H1 (cell line): ENCODE measurements around the gene ARL10. TPM values are rescaled to one million over a fixed set of nuclear protein-coding genes. Genes with fewer than 3 reads are reported as not detected.

Source experiments
- CTCF ChIA-PET: fragments of 300-600 bp; sonication (Branson Sonifier 250); formaldehyde crosslinking; loops from one replicate; lab custom pipeline; 2021; ENCODE audit not compliant: partially characterized antibody; lab: Charles Lee
- POLR2A ChIA-PET: fragments of 300-600 bp; sonication (Branson Sonifier 250); formaldehyde crosslinking; loops from one replicate; lab custom pipeline; 2021; ENCODE audit warnings: inconsistent platforms; ENCODE audit not compliant: partially characterized antibody; lab: Charles Lee
- DNase-seq, 2 experiments: peaks; one replicate each; pipeline versions ENCODE4 v3.0.0 to v3.0.0-alpha.2; 2010 to 2022; ENCODE audit warnings: low spot score in 2 of 2, low read depth in 1 of 2, mixed read lengths in 1 of 2
- FAIRE-seq: peaks from 2 replicates; lab custom pipeline; 2011; peaks lifted over from hg19 to GRCh38; lab: Jason Lieb, UNC
- H2AFZ ChIP-seq: 2 replicates; pipeline ENCODE4 v1.8.1; 2012; ENCODE audit warnings: low read length, inconsistent platforms
- H2AK5ac ChIP-seq: 2 replicates; pipeline ENCODE4 v1.6.1; 2013; ENCODE audit warnings: low read depth, low read length
- H2BK120ac ChIP-seq: replicated peaks from 2 replicates; pipeline ENCODE3; 2013; ENCODE audit warnings: low read depth, low read length, inconsistent platforms
- H2BK12ac ChIP-seq: 2 replicates; pipeline ENCODE4 v1.6.1; 2013; ENCODE audit warnings: low read depth, low read length
- H2BK15ac ChIP-seq: 2 replicates; pipeline ENCODE4 v1.6.1; 2013; ENCODE audit warnings: low read length
- H2BK20ac ChIP-seq: 2 replicates; pipeline ENCODE4 v1.6.1; 2013; ENCODE audit warnings: low read length
- H2BK5ac ChIP-seq: 2 replicates; pipeline ENCODE4 v1.6.1; 2013; ENCODE audit warnings: low read depth, low read length
- H3K14ac ChIP-seq: 2 replicates; pipeline ENCODE4 v1.6.1; 2013; ENCODE audit warnings: inconsistent platforms; ENCODE audit not compliant: insufficient read length
- H3K18ac ChIP-seq: 2 replicates; pipeline ENCODE4 v1.6.1; 2013; ENCODE audit warnings: low read length; ENCODE audit errors: extremely low read depth
- H3K23ac ChIP-seq: 2 replicates; pipeline ENCODE4 v1.6.1; 2013; ENCODE audit warnings: inconsistent platforms; ENCODE audit not compliant: insufficient read length
- H3K23me2 ChIP-seq: 2 replicates; pipeline ENCODE4 v1.6.1; 2013; ENCODE audit warnings: low read depth, low read length
- H3K27ac ChIP-seq: 2 replicates; pipeline ENCODE4 v1.6.1; 2011; ENCODE audit warnings: low read depth, low read length, inconsistent platforms
- H3K27me3 ChIP-seq, 4 experiments: replicated peaks in 1 of 4; 1 replicate in 1 of 4; 2 replicates in 3 of 4; pipeline versions ENCODE4 v1.6.1 to v1.8.1; 2011 to 2013; ENCODE audit warnings: low read length in 3 of 4, mild to moderate bottlenecking in 3 of 4, inconsistent platforms in 2 of 4, mixed read lengths in 2 of 4, moderate library complexity in 1 of 4; ENCODE audit not compliant: control insufficient read depth in 3 of 4, insufficient read depth in 3 of 4; ENCODE audit errors: extremely low read depth in 1 of 4
- H3K36me3 ChIP-seq, 4 experiments: 2 replicates each; pipeline versions ENCODE4 v1.6.1 to v1.8.1; 2011 to 2013; ENCODE audit warnings: mild to moderate bottlenecking in 4 of 4, low read length in 3 of 4, moderate library complexity in 2 of 4, control low read depth in 1 of 4, inconsistent platforms in 1 of 4; ENCODE audit not compliant: insufficient read depth in 4 of 4, control insufficient read depth in 2 of 4
- H3K4ac ChIP-seq: replicated peaks from 2 replicates; pipeline ENCODE3; 2013; ENCODE audit warnings: low read length, low read depth, mixed read lengths, inconsistent platforms; ENCODE audit not compliant: insufficient read length
- H3K4me1 ChIP-seq, 4 experiments: replicated peaks in 1 of 4; 1 replicate in 1 of 4; 2 replicates in 3 of 4; pipeline versions ENCODE4 v1.6.1 to v1.8.1; 2011 to 2013; ENCODE audit warnings: low read length in 3 of 4, inconsistent platforms in 2 of 4, mixed read lengths in 1 of 4; ENCODE audit not compliant: insufficient read depth in 4 of 4, control insufficient read depth in 3 of 4
- H3K4me2 ChIP-seq, 2 experiments: 2 replicates each; pipeline versions ENCODE4 v1.6.1 to v1.8.1; 2011 to 2013; ENCODE audit warnings: low read depth in 2 of 2, low read length in 2 of 2, control low read depth in 1 of 2, inconsistent platforms in 1 of 2, mild to moderate bottlenecking in 1 of 2; ENCODE audit not compliant: insufficient read depth in 1 of 2
- H3K4me3 ChIP-seq, 4 experiments: fragments of 200-600, 300-600 bp in 1 of 4; sonication (generic), shearing (Covaris generic), sonication (Bioruptor Twin) in 1 of 4; 2 replicates each; pipeline versions ENCODE4 v1.5.1 to v1.8.1; 2011 to 2016; ENCODE audit warnings: low read length in 4 of 4, low read depth in 3 of 4, control low read depth in 2 of 4, inconsistent platforms in 2 of 4, mild to moderate bottlenecking in 2 of 4, mixed read lengths in 1 of 4, moderate library complexity in 1 of 4; ENCODE audit not compliant: insufficient read depth in 2 of 4; ENCODE audit errors: extremely low read depth in 1 of 4
- H3K56ac ChIP-seq: replicated peaks from 2 replicates; pipeline ENCODE3; 2013; ENCODE audit warnings: low read depth, mild to moderate bottlenecking, mixed read lengths, low read length, inconsistent platforms; ENCODE audit not compliant: insufficient read length
- H3K79me1 ChIP-seq: 2 replicates; pipeline ENCODE4 v1.6.1; 2013; ENCODE audit warnings: low read depth, low read length, control low read depth
- H3K79me2 ChIP-seq, 2 experiments: 2 replicates each; pipeline versions ENCODE4 v1.6.1 to v1.8.1; 2012 to 2013; ENCODE audit warnings: low read length in 2 of 2, mild to moderate bottlenecking in 2 of 2, inconsistent platforms in 1 of 2; ENCODE audit not compliant: insufficient read depth in 2 of 2, control insufficient read depth in 1 of 2
- H3K9ac ChIP-seq, 4 experiments: replicated peaks in 1 of 4; 1 replicate in 1 of 4; 2 replicates in 3 of 4; pipeline versions ENCODE4 v1.6.1 to v1.8.1; 2011 to 2013; ENCODE audit warnings: low read depth in 3 of 4, low read length in 3 of 4, control low read depth in 2 of 4, mild to moderate bottlenecking in 2 of 4, moderate library complexity in 2 of 4, inconsistent platforms in 1 of 4; ENCODE audit errors: extremely low read depth in 1 of 4
- H3K9me3 ChIP-seq, 2 experiments: 2 replicates each; pipeline versions ENCODE4 v1.6.1 to v1.8.1; 2012 to 2013; ENCODE audit warnings: mild to moderate bottlenecking in 2 of 2, moderate library complexity in 2 of 2, control low read depth in 1 of 2, inconsistent platforms in 1 of 2, low read depth in 1 of 2, low read length in 1 of 2, mixed read lengths in 1 of 2; ENCODE audit not compliant: insufficient read depth in 2 of 2
- H4K20me1 ChIP-seq, 2 experiments: replicated peaks in 1 of 2; 2 replicates each; pipeline versions ENCODE3 to v1.8.1; 2011 to 2013; ENCODE audit warnings: inconsistent platforms in 2 of 2, low read length in 2 of 2, mild to moderate bottlenecking in 1 of 2; ENCODE audit not compliant: insufficient read depth in 2 of 2, control insufficient read depth in 1 of 2
- H4K5ac ChIP-seq: 2 replicates; pipeline ENCODE4 v1.6.1; 2013; ENCODE audit warnings: low read length, low read depth, mixed read lengths, inconsistent platforms; ENCODE audit not compliant: insufficient read length
- H4K8ac ChIP-seq: 2 replicates; pipeline ENCODE4 v1.8.0; 2013; ENCODE audit warnings: mild to moderate bottlenecking, moderate library complexity, low read length, inconsistent platforms; ENCODE audit not compliant: insufficient read depth; ENCODE audit errors: extremely low read depth
- H4K91ac ChIP-seq: replicated peaks from 2 replicates; pipeline ENCODE3; 2013; ENCODE audit warnings: low read length, mixed read lengths, inconsistent platforms; ENCODE audit not compliant: insufficient read length
- EGR1 ChIP-seq: IDR thresholded peaks from 2 replicates; pipeline ENCODE4 v1.6.1; 2011; ENCODE audit warnings: low read depth, low read length, borderline replicate concordance
- PHF8 ChIP-seq: fragments of 200-600 bp; sonication (generic); conservative IDR thresholded peaks from 2 replicates; pipeline ENCODE4 v1.7.1; 2012; ENCODE audit warnings: low read depth, mild to moderate bottlenecking, inconsistent platforms, low read length, moderate library complexity
- RAD21 ChIP-seq, 2 experiments: IDR thresholded peaks in 1 of 2; conservative IDR thresholded peaks in 1 of 2; 2 replicates each; pipeline ENCODE4 v1.6.1; 2011; ENCODE audit warnings: low read depth in 2 of 2, low read length in 2 of 2, improper control_type of control experiment in 1 of 2, inconsistent platforms in 1 of 2, mild to moderate bottlenecking in 1 of 2, moderate library complexity in 1 of 2
- TAF1 ChIP-seq: IDR thresholded peaks from 2 replicates; pipeline ENCODE4 v1.6.1; 2011; ENCODE audit warnings: mild to moderate bottlenecking, low read depth, low read length
- WGBS, 2 experiments: shearing (Covaris generic) in 1 of 2; methylation state at CpG; one replicate each; pipeline versions ENCODE4 v1.1.6 to v1.1.7; 2013 to 2015; ENCODE audit warnings: low lambda C conversion rate in 2 of 2, mixed read lengths in 2 of 2, inconsistent platforms in 1 of 2, low coverage in 1 of 2, missing lambda C conversion rate in 1 of 2; ENCODE audit not compliant: insufficient replicate concordance in 2 of 2, insufficient coverage in 1 of 2, insufficient read length in 1 of 2; ENCODE audit errors: extremely low coverage in 1 of 2, missing lambda C conversion rate in 1 of 2; 5-methylcytosine and 5-hydroxymethylcytosine counted together
- polyA plus RNA-seq, 7 experiments: library from polyadenylated mRNA; depleted of rRNA in 3 of 7; stranded (reverse) in 5 of 7; unstranded in 2 of 7; fragments of >200 nt in 5 of 7; fragments of 200-250 nt in 2 of 7; gene quantifications; 1 replicate in 5 of 7; 2 replicates in 1 of 7; 4 replicates in 1 of 7; pipeline versions ENCODE4 v1.2.1 to v1.2.3, GENCODE V29; 2011 to 2013; ENCODE audit warnings: missing spikeins in 2 of 7, mixed read lengths in 2 of 7
- total RNA-seq: library from RNA; stranded (reverse); fragmentation: NEBNext Ultra II Directional; extraction: Animal tissue kit (Norgen Biotek cat#: 25700); gene quantifications from 2 replicates; pipeline ENCODE4 v1.2.1, GENCODE V29; 2021
- TF ChIP-seq, protein P1 (sequence below), 3 experiments: IDR thresholded peaks; 1 replicate in 2 of 3; 2 replicates in 1 of 3; pipeline versions ENCODE4 v1.5.1 to v1.6.1; 2011; ENCODE audit warnings: low read length in 3 of 3, mild to moderate bottlenecking in 3 of 3, inconsistent platforms in 2 of 3, low read depth in 1 of 3, moderate library complexity in 1 of 3; ENCODE audit not compliant: insufficient read depth in 1 of 3; ENCODE audit errors: control extremely low read depth in 1 of 3

The ARL10 gene
- total and polyA plus RNA-seq, 2 of the 8 experiments (the other 6 are each of a cell fraction or from before 2014, with no cell fraction given): 3.1 to 7.4 TPM

DNA sequence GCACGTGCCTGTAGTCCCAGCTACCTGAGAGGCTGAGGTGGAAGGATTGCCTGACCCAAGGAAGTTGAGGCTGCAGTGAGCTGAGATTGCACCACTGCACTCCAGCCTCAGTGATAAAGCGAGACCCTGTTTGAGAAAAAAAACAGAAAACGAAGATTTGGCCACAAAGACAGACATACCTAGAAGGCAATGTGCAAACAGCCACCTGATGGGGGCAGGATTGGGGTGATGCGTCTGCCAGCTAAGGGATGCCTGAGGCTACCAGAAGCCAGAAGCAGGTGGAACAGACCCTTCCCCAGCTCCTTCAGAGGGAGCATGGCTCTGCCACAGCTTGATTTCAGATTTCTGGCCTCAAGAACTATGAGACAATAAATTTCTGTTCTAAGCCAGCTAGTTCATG is 26.2 kb downstream of the ARL10 start:
- H4K20me1 ChIP-seq: peaks cover 0 to 1% of the 10 kb centered on the region in 2 experiments
- ChIA-PET CTCF (interaction anchor here (0.5 to 7.9 kb wide), 7 partner anchors 9 to 140 kb away, joined by 3 to 83 read pairs (median 3); partner anchors contain the start of gene FAF2), POLR2A (interaction anchor here (0.8 to 10.2 kb wide), 7 partner anchors 9 to 147 kb away, joined by 3 to 57 read pairs (median 3); partner anchors contain the start of genes FAF2 and KIAA1191)
- no peak overlapping the region for H4K8ac ChIP-seq
- no peak overlapping the region for H2BK12ac ChIP-seq
- H2BK120ac ChIP-seq: no peak overlapping the region
- H3K9ac ChIP-seq: no peak overlapping the region
- no peak overlapping the region for H2BK20ac ChIP-seq
- no peak overlapping the region for H2BK15ac ChIP-seq
- H3K4me2 ChIP-seq: no peak overlapping the region
- H2AFZ ChIP-seq: no peak overlapping the region
- H2AK5ac ChIP-seq: no peak overlapping the region
- H3K27me3 ChIP-seq: no peaks in the 10 kb centered on the region
- H3K18ac ChIP-seq: no peak overlapping the region
- H3K9me3 ChIP-seq: no peaks in the 10 kb centered on the region
- DNase-seq: no peak
- no peak overlapping the region for H3K27ac ChIP-seq
- no peak overlapping the region for H4K5ac ChIP-seq
- H3K4ac ChIP-seq: no peak overlapping the region
- H3K36me3 ChIP-seq: peaks cover 0 to 2% (median 0%) of the 10 kb centered on the region in 4 experiments; a peak in 2 of 8 replicates
- peaks cover 7% of the 10 kb centered on the region; the same call in 1 of the 2 replicates for H3K79me1 ChIP-seq
- no peak overlapping the region for H3K4me3 ChIP-seq
- FAIRE-seq: no peak
- no peak for TF ChIP-seq PHF8
- TF ChIP-seq, protein P1, sequence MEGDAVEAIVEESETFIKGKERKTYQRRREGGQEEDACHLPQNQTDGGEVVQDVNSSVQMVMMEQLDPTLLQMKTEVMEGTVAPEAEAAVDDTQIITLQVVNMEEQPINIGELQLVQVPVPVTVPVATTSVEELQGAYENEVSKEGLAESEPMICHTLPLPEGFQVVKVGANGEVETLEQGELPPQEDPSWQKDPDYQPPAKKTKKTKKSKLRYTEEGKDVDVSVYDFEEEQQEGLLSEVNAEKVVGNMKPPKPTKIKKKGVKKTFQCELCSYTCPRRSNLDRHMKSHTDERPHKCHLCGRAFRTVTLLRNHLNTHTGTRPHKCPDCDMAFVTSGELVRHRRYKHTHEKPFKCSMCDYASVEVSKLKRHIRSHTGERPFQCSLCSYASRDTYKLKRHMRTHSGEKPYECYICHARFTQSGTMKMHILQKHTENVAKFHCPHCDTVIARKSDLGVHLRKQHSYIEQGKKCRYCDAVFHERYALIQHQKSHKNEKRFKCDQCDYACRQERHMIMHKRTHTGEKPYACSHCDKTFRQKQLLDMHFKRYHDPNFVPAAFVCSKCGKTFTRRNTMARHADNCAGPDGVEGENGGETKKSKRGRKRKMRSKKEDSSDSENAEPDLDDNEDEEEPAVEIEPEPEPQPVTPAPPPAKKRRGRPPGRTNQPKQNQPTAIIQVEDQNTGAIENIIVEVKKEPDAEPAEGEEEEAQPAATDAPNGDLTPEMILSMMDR (IDR thresholded peaks at IDR 0.05; ENCODE audit: control extremely low read depth in 1 of 3, insufficient read depth in 1 of 3, low read depth in 1 of 3, low read length in 3 of 3): peak; percentile 5 to 40 (median 36); a peak in 3 of 4 replicates
- TF ChIP-seq RAD21 (IDR thresholded peaks at IDR 0.05 in 1 of 2, conservative IDR thresholded peaks at IDR 0.05 in 1 of 2; ENCODE audit: low read depth in 2 of 2, low read length in 2 of 2): peak; percentile 16 to 30; a peak in 1 of 4 replicates
- TF ChIP-seq TAF1: no peak
- TF ChIP-seq EGR1: no peak
- H3K56ac ChIP-seq: no peak overlapping the region
- peaks cover 9% of the 10 kb centered on the region; the same call in 1 of the 2 replicates for H3K23me2 ChIP-seq
- no peak overlapping the region for H3K14ac ChIP-seq
- peaks cover 0 to 18% of the 10 kb centered on the region in 2 experiments for H3K79me2 ChIP-seq
- no peak overlapping the region for H4K91ac ChIP-seq
- peaks cover 0 to 5% (median 1%) of the 10 kb centered on the region in 4 experiments; a peak in 2 of 7 replicates for H3K4me1 ChIP-seq
- H3K23ac ChIP-seq: no peak overlapping the region
- WGBS, 2 experiments: 84% methylated on average over 4 of the region's 4 CpGs; no CpG with 5 or more reads in 1 of the 2 experiments
- no peak overlapping the region for H2BK5ac ChIP-seq
